Left lobe of liver (tissue), 2 donors: Measurements from ENCODE around the gene CAMSAP1. TPM values are rescaled to one million over a fixed set of nuclear protein-coding genes. Genes with fewer than 3 reads are reported as not detected.

Experiments
- ATAC-seq: fragments of 200-7000 bp; cut with Tn5 transposase; one replicate; pipeline ENCODE4 v1.9.1; 2020; ENCODE audit warnings: mild to moderate bottlenecking, moderate library complexity
- DNase-seq: peaks from one replicate; pipeline ENCODE4 v3.0.0-alpha.2; 2020; ENCODE audit warnings: low spot score
- total RNA-seq: library from RNA; stranded (reverse); gene quantifications from one replicate; pipeline ENCODE4 v1.2.1, GENCODE V29; 2021
- donor health status: DM: no; HTN: no; CAD: no; lungs with moderate emphysema.
- donor health status: DM: no; HTN: yes; CAD: no.

The CAMSAP1 gene
- total RNA-seq, 1 donor from 2014 or later = 10.7 TPM

GRCh38 chr9:135848341-135849047 lies 58.9 kb downstream of the CAMSAP1 start:
- DNase-seq (no peak), ATAC-seq (no peak)

GRCh38 chr9:135847833-135848232 lies 59.5 kb downstream of the CAMSAP1 start:
- DNase-seq (no peak), ATAC-seq (no peak)

- no peak for DNase-seq
Observed at GRCh38 chr9:135840539-135840938, 66.8 kb downstream of the CAMSAP1 start.

GRCh38 chr9:135840107-135840506 lies 67.2 kb downstream of the CAMSAP1 start:
- DNase-seq (no peak), ATAC-seq (no peak)

More at GRCh38 chr9:135840539-135840938, 66.8 kb downstream of the CAMSAP1 start:
- ATAC-seq = no peak

GRCh38 chr9:135839516-135839915 lies 67.8 kb downstream of the CAMSAP1 start:
- ATAC-seq (no peak), DNase-seq (no peak)

GRCh38 chr9:135835131-135835530 lies 72.2 kb downstream of the CAMSAP1 start:
- ATAC-seq (no peak), DNase-seq (no peak)

- DNase-seq = no peak
- ATAC-seq = no peak
Observed at GRCh38 chr9:135833864-135834263, 73.5 kb downstream of the CAMSAP1 start.

GRCh38 chr9:135830496-135830895 lies 76.8 kb downstream of the CAMSAP1 start:
- DNase-seq = no peak
- no peak for ATAC-seq

- ATAC-seq (no peak), DNase-seq (no peak)
Observed at GRCh38 chr9:135828656-135829055, 78.7 kb downstream of the CAMSAP1 start.

GRCh38 chr9:135827866-135828580 lies 79.3 kb downstream of the CAMSAP1 start:
- ATAC-seq (no peak), DNase-seq (no peak)

GRCh38 chr9:135827301-135827700 lies 80.0 kb downstream of the CAMSAP1 start:
- DNase-seq = no peak
- ATAC-seq = no peak

GRCh38 chr9:135826188-135826545 lies 81.2 kb downstream of the CAMSAP1 start:
- ATAC-seq = no peak
- no peak for DNase-seq

GRCh38 chr9:135825435-135826187 lies 81.7 kb downstream of the CAMSAP1 start:
- no peak for DNase-seq
- ATAC-seq = no peak

GRCh38 chr9:135823036-135823435 lies 84.3 kb downstream of the CAMSAP1 start:
- ATAC-seq (no peak), DNase-seq (no peak)

GRCh38 chr9:135822374-135822755 lies 85.0 kb downstream of the CAMSAP1 start:
- ATAC-seq (no peak), DNase-seq (no peak)

- ATAC-seq = no peak
Observed at GRCh38 chr9:135821733-135822373, 85.5 kb downstream of the CAMSAP1 start.

GRCh38 chr9:135821116-135821515 lies 86.2 kb downstream of the CAMSAP1 start:
- ATAC-seq (no peak), DNase-seq (no peak)

More at GRCh38 chr9:135821733-135822373, 85.5 kb downstream of the CAMSAP1 start:
- no peak for DNase-seq

GRCh38 chr9:135820661-135821060 lies 86.7 kb downstream of the CAMSAP1 start:
- DNase-seq = no peak
- no peak for ATAC-seq

GRCh38 chr9:135819905-135820304 lies 87.4 kb downstream of the CAMSAP1 start:
- DNase-seq (no peak), ATAC-seq (no peak)

- DNase-seq = no peak
- no peak for ATAC-seq
Observed at GRCh38 chr9:135818718-135819475, 88.4 kb downstream of the CAMSAP1 start.
